GM19452 (cell line): ENCODE measurements around the gene ANXA4.
"Not testable (repeated sequence)": the region's sequence is repeated elsewhere in the genome, so short reads cannot be mapped to it uniquely, and the experiment has no call there.

Experiments used
- ATAC-seq: cut with Tn5 transposase; IDR thresholded peaks from one replicate; pipeline ENCODE4 v1.9.1; 2021; ENCODE audit not compliant: unreplicated experiment

Gene ANXA4

GRCh38 chr2:69720404-69720803 lies 21.5 kb upstream of the ANXA4 start:
- no peak for ATAC-seq

- no peak for ATAC-seq
These were observed 20.9 kb upstream of the ANXA4 start for GRCh38 chr2:69721022-69721421.

DNA sequence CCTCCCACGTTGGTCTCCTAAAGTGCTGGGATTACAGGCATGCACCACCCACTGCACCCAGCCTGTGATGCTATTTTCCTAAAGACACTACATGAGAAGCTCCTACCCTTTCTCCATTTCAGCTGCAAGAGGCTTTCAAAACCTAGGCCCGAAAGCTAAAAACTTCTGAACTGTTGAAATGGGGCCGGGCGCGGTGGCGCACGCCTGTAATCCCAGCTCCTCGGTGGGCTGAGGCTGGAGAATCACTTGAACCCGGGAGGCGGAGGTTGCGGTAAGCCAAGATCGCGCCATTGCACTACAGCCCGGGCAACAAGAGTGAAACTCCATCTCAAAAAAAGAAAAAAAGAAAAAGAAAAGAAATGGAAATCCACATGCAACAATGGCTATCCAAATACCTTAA lies 18.1 kb upstream of the ANXA4 start:
- no peak for ATAC-seq

- ATAC-seq: peak; percentile 68
These were observed 17.3 kb upstream of the ANXA4 start for GRCh38 chr2:69724540-69725159.

GRCh38 chr2:69725706-69726360 lies 16.1 kb upstream of the ANXA4 start:
- no peak for ATAC-seq

DNA sequence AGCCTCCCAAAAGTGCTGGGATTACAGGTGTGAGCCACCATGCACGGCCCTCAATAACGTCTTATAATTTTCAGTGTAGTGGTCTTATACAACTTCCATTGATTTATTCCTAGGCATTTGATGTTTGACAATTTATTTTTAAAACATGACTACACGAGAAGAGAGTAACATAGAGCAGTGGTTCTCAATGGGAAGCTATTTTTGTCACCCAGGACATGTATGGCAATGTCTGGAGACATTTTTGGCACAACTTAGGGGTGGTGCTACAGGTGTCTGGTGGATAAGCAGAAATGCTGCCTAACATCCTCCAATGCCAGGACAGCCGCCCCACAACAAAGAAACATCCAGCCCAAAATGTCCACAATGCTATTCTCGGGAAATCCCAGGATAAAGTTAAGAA lies 12.7 kb upstream of the ANXA4 start:
- ATAC-seq: no peak

GRCh38 chr2:69729781-69730180 lies 12.2 kb upstream of the ANXA4 start:
- no peak for ATAC-seq

DNA sequence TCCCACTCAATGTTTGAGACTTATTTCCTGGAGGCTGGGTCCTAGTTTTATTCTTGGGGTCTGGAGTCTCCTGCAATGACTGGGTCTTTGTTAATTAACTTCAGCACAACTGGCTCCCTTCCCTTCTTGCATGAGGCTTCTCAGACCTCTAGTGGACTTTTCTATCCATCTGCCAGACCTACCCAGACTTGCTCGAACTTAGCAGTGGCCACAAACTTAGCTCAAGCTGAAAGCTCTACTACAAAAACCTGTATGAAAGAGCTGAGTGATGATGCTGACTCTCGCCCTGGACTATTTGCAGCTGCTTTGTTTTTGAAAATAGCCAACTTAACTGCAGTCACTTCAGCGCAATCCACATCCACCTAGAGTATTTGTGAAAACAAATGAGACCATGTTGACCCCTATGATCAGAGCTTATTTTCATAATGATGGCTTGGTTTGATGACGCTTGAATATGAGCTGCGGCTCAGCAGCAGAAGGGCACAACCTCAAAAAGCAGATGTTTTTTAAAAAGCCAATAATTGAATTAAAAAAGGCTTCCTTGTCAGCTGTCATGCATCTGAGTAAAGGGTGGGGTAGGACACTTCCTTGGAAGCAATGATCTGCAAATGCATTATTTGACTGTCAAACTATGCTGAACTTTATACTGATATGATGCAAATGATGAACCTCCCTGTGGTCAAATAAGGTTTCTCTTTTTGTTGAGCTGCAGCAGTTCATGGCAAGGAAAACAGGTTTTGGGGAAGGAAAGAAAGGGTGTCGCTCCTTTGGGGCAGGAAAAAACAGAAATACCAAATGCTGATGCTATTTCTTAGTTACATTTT lies 10.6 kb upstream of the ANXA4 start:
- ATAC-seq: no peak

GRCh38 chr2:69733342-69734034 lies 8.4 kb upstream of the ANXA4 start:
- no peak for ATAC-seq

GRCh38 chr2:69734035-69734611 lies 7.8 kb upstream of the ANXA4 start:
- no peak for ATAC-seq

GRCh38 chr2:69734854-69735544 lies 6.9 kb upstream of the ANXA4 start:
- ATAC-seq: no peak

GRCh38 chr2:69735686-69736085 lies 6.2 kb upstream of the ANXA4 start:
- no peak for ATAC-seq

DNA sequence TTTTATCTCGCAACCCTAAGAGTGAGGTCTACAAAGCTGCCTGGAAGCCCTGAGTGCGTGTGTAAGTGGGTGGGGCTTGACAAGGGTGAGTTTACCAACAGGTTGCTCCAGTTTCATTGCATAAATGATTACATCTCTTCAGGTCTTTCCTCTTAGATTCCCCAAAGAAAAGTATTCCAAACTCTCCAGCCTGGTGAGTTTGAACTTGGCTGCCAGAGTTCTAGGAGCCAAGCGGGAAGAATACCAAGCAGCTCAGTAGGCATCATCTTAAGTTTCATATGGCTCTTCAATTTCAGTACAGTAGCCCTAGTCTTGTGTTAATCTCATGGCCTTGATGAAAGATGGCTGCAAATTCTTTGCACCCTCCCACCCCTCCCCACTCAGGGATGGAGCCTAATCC lies 3.8 kb upstream of the ANXA4 start:
- ATAC-seq: not testable (repeated sequence)

- no peak for ATAC-seq
These were observed 1.4 kb upstream of the ANXA4 start for GRCh38 chr2:69740502-69740951.

DNA sequence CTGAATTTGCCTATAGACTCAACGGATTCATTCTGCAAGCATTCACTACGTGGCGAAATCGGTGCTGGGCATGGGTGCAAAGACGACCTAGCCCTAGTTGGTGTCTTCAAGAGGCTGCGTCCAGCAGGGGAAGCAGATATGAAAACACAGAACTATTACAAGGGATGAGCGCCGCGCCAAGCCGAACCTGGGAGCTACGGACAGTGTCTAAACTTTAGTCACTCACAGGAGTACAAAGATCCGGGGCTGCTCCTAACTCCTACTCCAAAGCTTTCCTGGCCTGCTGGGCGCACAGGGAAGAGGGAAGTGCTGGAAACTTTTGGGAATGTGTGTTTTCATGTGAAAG lies 732 bp upstream of the ANXA4 start:
- ATAC-seq: peak; percentile 29

- peak; percentile 34 for ATAC-seq
These were observed 503 bp downstream of the ANXA4 start for GRCh38 chr2:69742322-69742952.

DNA sequence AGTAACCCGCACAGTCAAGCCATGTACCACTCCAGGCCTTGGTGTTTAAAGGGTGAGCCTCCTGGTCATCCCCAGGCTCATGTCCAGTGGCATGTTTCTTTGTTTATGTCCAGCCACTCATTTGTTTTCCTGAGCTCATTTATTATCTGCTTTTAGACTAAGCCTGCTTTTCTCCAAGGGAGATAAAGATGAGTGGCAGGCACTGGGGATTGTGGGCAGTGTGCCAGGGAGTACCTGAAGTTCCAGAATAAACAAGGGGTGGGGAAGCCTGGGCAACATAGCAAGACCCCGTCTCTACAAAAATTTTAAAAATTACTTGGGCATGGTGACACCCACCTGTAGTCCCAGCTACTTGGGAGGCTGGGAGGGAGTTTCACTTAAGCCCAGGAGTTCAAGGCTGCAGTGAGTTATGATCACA lies 1.9 kb downstream of the ANXA4 start:
- ATAC-seq: no peak

- ATAC-seq: no peak
These were observed 2.5 kb downstream of the ANXA4 start for GRCh38 chr2:69744456-69744855.

DNA sequence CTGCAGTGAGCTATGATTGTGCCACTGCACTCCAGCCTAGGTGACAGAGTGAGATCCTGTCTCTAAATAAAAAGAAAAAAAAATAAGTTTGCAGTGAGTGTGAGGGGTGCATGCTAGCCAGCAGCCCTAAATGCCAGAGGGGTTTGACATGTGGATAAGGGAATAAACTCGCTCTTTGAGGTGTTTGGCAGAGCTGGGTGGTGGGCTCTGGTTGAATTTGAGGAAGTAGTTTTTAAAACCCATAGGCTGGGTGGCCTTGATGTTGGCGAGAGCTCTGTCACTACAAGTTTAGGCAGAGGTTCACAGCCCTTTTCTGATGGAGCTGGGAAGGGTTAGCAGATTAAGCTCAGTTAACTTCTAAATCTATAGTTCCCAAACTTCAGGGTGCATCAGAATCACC lies 3.1 kb downstream of the ANXA4 start:
- no peak for ATAC-seq

DNA sequence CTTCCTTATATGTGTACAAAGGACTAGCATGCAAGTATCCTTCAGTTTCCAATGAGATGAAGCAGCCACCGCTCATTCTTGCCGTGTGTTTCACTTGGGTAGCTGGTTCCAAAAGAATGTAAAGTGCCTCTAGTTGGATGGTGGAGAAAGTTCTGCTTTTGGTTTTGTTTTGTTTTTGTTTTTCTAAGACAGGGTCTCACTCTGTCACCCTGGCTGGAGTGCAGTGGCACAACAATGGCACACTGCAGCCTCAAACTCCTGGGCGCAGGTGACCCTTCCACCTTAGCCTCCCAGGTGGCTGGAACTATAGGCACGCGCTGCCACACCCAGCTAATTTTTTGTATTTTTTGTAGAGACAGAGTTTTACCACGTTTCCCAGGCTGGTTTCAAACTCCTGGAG lies 8.3 kb downstream of the ANXA4 start:
- no peak for ATAC-seq
